IMR-90 (cell line): Measurements from ENCODE around the gene ATL2.

Experiments
- POLR2A ChIP-seq: IDR thresholded peaks from 2 replicates; pipeline ENCODE4 v1.6.1; 2012; ENCODE audit warnings: mild to moderate bottlenecking, low read depth, low read length
- TF ChIP-seq, protein P1 (sequence below): conservative IDR thresholded peaks from 2 replicates; pipeline ENCODE4 v1.5.1; 2012; ENCODE audit warnings: mild to moderate bottlenecking, low read depth, low read length, improper control_type of control experiment

GRCh38 chr2:38261569-38262068 is 115.5 kb downstream of the ATL2 start:
- TF ChIP-seq, protein P1, sequence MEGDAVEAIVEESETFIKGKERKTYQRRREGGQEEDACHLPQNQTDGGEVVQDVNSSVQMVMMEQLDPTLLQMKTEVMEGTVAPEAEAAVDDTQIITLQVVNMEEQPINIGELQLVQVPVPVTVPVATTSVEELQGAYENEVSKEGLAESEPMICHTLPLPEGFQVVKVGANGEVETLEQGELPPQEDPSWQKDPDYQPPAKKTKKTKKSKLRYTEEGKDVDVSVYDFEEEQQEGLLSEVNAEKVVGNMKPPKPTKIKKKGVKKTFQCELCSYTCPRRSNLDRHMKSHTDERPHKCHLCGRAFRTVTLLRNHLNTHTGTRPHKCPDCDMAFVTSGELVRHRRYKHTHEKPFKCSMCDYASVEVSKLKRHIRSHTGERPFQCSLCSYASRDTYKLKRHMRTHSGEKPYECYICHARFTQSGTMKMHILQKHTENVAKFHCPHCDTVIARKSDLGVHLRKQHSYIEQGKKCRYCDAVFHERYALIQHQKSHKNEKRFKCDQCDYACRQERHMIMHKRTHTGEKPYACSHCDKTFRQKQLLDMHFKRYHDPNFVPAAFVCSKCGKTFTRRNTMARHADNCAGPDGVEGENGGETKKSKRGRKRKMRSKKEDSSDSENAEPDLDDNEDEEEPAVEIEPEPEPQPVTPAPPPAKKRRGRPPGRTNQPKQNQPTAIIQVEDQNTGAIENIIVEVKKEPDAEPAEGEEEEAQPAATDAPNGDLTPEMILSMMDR, result no peak
- TF ChIP-seq POLR2A, result no peak
